K562 (cell line): ENCODE measurements around the gene EXOC6. TPM values are rescaled to one million over a fixed set of nuclear protein-coding genes. Genes with fewer than 3 reads are reported as not detected.

ENCODE experiments used
- ATAC-seq: fragments of 200-7000 bp; cut with Tn5 transposase; 3 replicates; pipeline ENCODE4 v1.9.1; 2020; ENCODE audit warnings: moderate library complexity
- BruUV-seq: library from RNA; stranded (reverse); fragments of 400-500 nt; replicated peaks from 2 replicates; lab custom pipeline; 2021; lab: Mats Ljungman, UMichigan
- CTCF ChIA-PET: fragments of 300-600 bp; formaldehyde crosslinking; extraction: SDS; loops from one replicate; lab custom pipeline; 2021; ENCODE audit warnings: low intra/inter-chr PET ratio; lab: Yijun Ruan, JAX
- POLR2A ChIA-PET: fragments of 300-600, 350-650 bp; sonication (Branson Sonifier 250); formaldehyde crosslinking; extraction: SDS; loops from one replicate; lab custom pipeline; 2021; ENCODE audit warnings: antibody characterized with exemption, inconsistent platforms; lab: Yijun Ruan, JAX
- DNase-seq, 4 experiments: peaks; one replicate each; pipeline versions ENCODE4 v3.0.0 to v3.0.0-alpha.2; 2011 to 2018; ENCODE audit warnings: low spot score in 3 of 4, mixed read lengths in 3 of 4; ENCODE audit errors: extremely low read depth in 1 of 4
- FAIRE-seq: peaks from 2 replicates; lab custom pipeline; 2011; peaks lifted over from hg19 to GRCh38; lab: Jason Lieb, UNC
- H2AFZ ChIP-seq: 2 replicates; pipeline ENCODE4 v1.6.0; 2011; ENCODE audit warnings: low read depth, low read length, control low read depth, inconsistent platforms
- H3K27ac ChIP-seq: fragments of 200-600 bp; 3 replicates; pipeline ENCODE4 v1.8.0; 2011; ENCODE audit warnings: low read depth, mild to moderate bottlenecking, control low read depth, inconsistent platforms, low read length, moderate library complexity, mixed read lengths; ENCODE audit errors: extremely low read depth
- H3K27me3 ChIP-seq, 2 experiments: fragments of 300-600 bp in 1 of 2; 2 replicates in 1 of 2; 3 replicates in 1 of 2; pipeline versions ENCODE4 v1.6.0 to v1.8.0; 2011; ENCODE audit warnings: inconsistent platforms in 2 of 2, low read length in 2 of 2, mild to moderate bottlenecking in 1 of 2, mixed read lengths in 1 of 2, moderate library complexity in 1 of 2; ENCODE audit not compliant: control insufficient read depth in 2 of 2, insufficient read depth in 2 of 2
- H3K36me3 ChIP-seq: fragments of 300-600 bp; 3 replicates; pipeline ENCODE4 v1.8.0; 2011; ENCODE audit warnings: mild to moderate bottlenecking, low read length, inconsistent platforms; ENCODE audit not compliant: control insufficient read depth, insufficient read depth
- H3K4me1 ChIP-seq, 2 experiments: fragments of 200-600 bp in 1 of 2; replicated peaks in 1 of 2; 2 replicates in 1 of 2; 3 replicates in 1 of 2; pipeline versions ENCODE4 v1.5.1 to v1.8.0; 2011; ENCODE audit warnings: inconsistent platforms in 2 of 2, low read length in 2 of 2, mild to moderate bottlenecking in 1 of 2, mixed read lengths in 1 of 2, moderate library complexity in 1 of 2; ENCODE audit not compliant: control insufficient read depth in 2 of 2, insufficient read depth in 2 of 2
- H3K4me2 ChIP-seq: 2 replicates; pipeline ENCODE4 v1.6.1; 2011; ENCODE audit warnings: low read length, control low read depth, inconsistent platforms, mixed read lengths; ENCODE audit not compliant: insufficient read depth
- H3K4me3 ChIP-seq: fragments of 200-600 bp; sonication (generic), shearing (Covaris generic); 2 replicates; pipeline ENCODE4 v1.5.1; 2016; ENCODE audit warnings: control low read depth, inconsistent platforms
- H3K79me2 ChIP-seq: fragments of 200-600 bp; 3 replicates; pipeline ENCODE4 v1.8.0; 2011; ENCODE audit warnings: low read length, inconsistent platforms; ENCODE audit not compliant: control insufficient read depth, insufficient read depth
- H3K9ac ChIP-seq, 2 experiments: 2 replicates each; pipeline versions ENCODE4 v1.6.0 to v1.6.1; 2011; ENCODE audit warnings: low read depth in 2 of 2, low read length in 2 of 2, control low read depth in 1 of 2, inconsistent platforms in 1 of 2, mild to moderate bottlenecking in 1 of 2, mixed read lengths in 1 of 2; ENCODE audit not compliant: insufficient read depth in 1 of 2
- H3K9me1 ChIP-seq: one replicate; pipeline ENCODE4 v1.6.0; 2011; ENCODE audit warnings: inconsistent platforms, mild to moderate bottlenecking, low read length, moderate library complexity; ENCODE audit not compliant: control insufficient read depth, insufficient read depth
- H3K9me3 ChIP-seq: replicated peaks from 2 replicates; pipeline ENCODE4 v1.5.1; 2011; ENCODE audit warnings: low read depth, low read length, inconsistent platforms; ENCODE audit not compliant: control insufficient read depth, insufficient read depth
- H4K20me1 ChIP-seq: replicated peaks from 2 replicates; pipeline ENCODE4 v1.6.1; 2011; ENCODE audit warnings: low read length, inconsistent platforms, mixed read lengths; ENCODE audit not compliant: control insufficient read depth, insufficient read depth
- BRF2 ChIP-seq: IDR thresholded peaks from 3 replicates; pipeline ENCODE4 v1.6.1; 2011; ENCODE audit warnings: borderline replicate concordance, mild to moderate bottlenecking; ENCODE audit not compliant: insufficient read length, insufficient read depth
- DIDO1 ChIP-seq: fragments of 450-650 bp; IDR thresholded peaks from 2 replicates; pipeline ENCODE4 v1.6.1; 2016; ENCODE audit warnings: low read depth, missing biosample characterization, missing genetic modification characterization
- FOS ChIP-seq: IDR thresholded peaks from 3 replicates; pipeline ENCODE4 v1.6.1; 2011; ENCODE audit not compliant: insufficient read length; ENCODE audit errors: extremely low read depth
- GTF2A2 ChIP-seq: IDR thresholded peaks from 2 replicates; pipeline ENCODE4 v1.6.1; 2016; ENCODE audit warnings: mild to moderate bottlenecking, missing genetic modification characterization, missing compliant biosample characterization
- KLF13 ChIP-seq: fragments of 450-650 bp; IDR thresholded peaks from 2 replicates; pipeline ENCODE4 v1.6.1; 2016; ENCODE audit warnings: missing genetic modification characterization, low read depth, mild to moderate bottlenecking, missing compliant biosample characterization, moderate library complexity, borderline replicate concordance
- NFRKB ChIP-seq: fragments of 450-650 bp; IDR thresholded peaks from 2 replicates; pipeline ENCODE4 v1.6.1; 2016; ENCODE audit warnings: low read depth
- RBM14 ChIP-seq: fragments of 200-400 bp; formaldehyde crosslinking; IDR thresholded peaks from 2 replicates; pipeline ENCODE4 v1.6.1; 2018; ENCODE audit warnings: low read depth, mild to moderate bottlenecking, low read length, moderate library complexity, borderline replicate concordance; ENCODE audit not compliant: insufficient read depth
- RNF2 ChIP-seq: sonication (generic); IDR thresholded peaks from 2 replicates; pipeline ENCODE4 v1.6.1; 2016
- SPI1 ChIP-seq: IDR thresholded peaks from 2 replicates; pipeline ENCODE4 v1.6.1; 2011; ENCODE audit warnings: low read depth, low read length, control low read depth, borderline replicate concordance
- ZNF140 ChIP-seq: fragments of 250-450 bp; sonication (Bioruptor Pico); IDR thresholded peaks from 2 replicates; pipeline ENCODE4 v1.8.0; 2021; ENCODE audit warnings: moderate library complexity, mild to moderate bottlenecking, inconsistent platforms
- ZNF274 ChIP-seq: IDR thresholded peaks from 2 replicates; pipeline ENCODE4 v1.6.1; 2011; ENCODE audit warnings: low read depth, mild to moderate bottlenecking, low read length, moderate library complexity, borderline replicate concordance
- ZNF518B ChIP-seq: fragments of 250-450 bp; sonication (Bioruptor Pico); IDR thresholded peaks from 2 replicates; pipeline ENCODE4 v1.5.0; 2021; ENCODE audit warnings: mild to moderate bottlenecking, moderate library complexity
- WGBS: fragments of 100-300 bp; shearing (Covaris generic); methylation state at CpG from one replicate; pipeline ENCODE4 v1.1.6; 2016; ENCODE audit warnings: low coverage, mixed read lengths; ENCODE audit not compliant: insufficient coverage; ENCODE audit errors: missing lambda C conversion rate; 5-methylcytosine and 5-hydroxymethylcytosine counted together
- in situ Hi-C: fragments of 300-500 bp; cut with MboI; formaldehyde crosslinking; loops from 4 replicates; pipeline ENCODE4 v1.15.0; 2018; ENCODE audit warnings: inconsistent platforms, mixed read lengths
- intact Hi-C: fragments of 100-400 bp; cut with micrococcal nuclease; formaldehyde crosslinking; loops from 2 replicates; pipeline ENCODE4 v1.14.2; 2022
- polyA plus RNA-seq, 8 experiments: library from polyadenylated mRNA; depleted of rRNA in 4 of 8; stranded (reverse) in 5 of 8; unstranded in 3 of 8; fragments of >200 nt; fragmentation: Nextera tagmentation in 2 of 8; fragmentation: Illumina TruSeq in 1 of 8; extraction: Ambion mirVana in 2 of 8; extraction: Trizol in 1 of 8; gene quantifications; 2 replicates each; pipeline versions ENCODE4 v1.2.1 to v1.2.3, GENCODE V29; 2011 to 2014; ENCODE audit warnings: inconsistent platforms in 1 of 8, missing spikeins in 1 of 8
- total RNA-seq, 7 experiments: library from RNA; depleted of rRNA in 6 of 7; stranded (reverse); fragments of >200 nt in 6 of 7; fragmentation: Illumina TruSeq in 2 of 7; extraction: Trizol in 2 of 7; gene quantifications; 2 replicates each; pipeline versions ENCODE4 v1.2.1 to v1.2.3, GENCODE V29; 2011 to 2021; ENCODE audit warnings: low replicate concordance in 1 of 7
- TF ChIP-seq, protein P1 (sequence below): fragments of 450-650 bp; IDR thresholded peaks from 2 replicates; pipeline ENCODE4 v1.7.1; 2018; ENCODE audit warnings: mild to moderate bottlenecking, low read depth; ENCODE audit not compliant: partially characterized antibody

The EXOC6 gene
- total and polyA plus RNA-seq, 9 of the 15 experiments (the other 6 are each of a cell fraction or from before 2014, with no cell fraction given), result 13.9 to 42.8 (median 24.9) TPM

DNA sequence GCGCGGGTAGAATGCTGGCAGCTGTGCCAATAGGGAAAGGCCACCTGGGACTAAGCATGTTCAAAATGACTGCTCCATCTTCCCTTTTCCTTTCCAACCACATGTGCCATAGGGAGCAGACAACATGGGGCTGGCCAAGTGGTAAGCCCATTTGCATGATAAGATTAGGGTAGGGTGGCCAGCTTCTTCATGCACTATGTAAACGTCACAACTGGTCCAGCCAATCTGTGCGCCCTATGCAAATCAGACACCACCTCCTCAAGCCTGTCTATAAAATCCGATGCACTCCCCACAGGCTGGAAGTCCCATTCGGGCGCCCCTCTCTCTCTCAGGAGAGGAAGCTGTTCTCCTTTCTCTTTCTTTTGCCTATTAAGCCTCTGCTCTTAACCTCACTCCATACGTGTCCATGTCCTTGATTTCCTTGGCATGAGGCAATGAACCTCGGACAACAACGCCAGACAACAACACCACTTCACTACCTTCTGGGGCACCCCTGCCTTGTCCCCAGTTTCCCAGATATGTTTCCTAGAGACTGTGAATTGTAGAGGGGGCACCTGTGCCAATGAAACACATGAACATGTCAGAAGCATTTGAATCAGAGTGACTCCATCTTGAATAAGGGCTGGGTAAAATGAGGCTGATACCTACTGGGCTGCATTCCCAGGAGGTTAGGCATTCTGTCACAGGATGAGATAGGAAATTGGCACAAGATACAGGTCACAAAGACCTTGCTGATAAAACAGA, 19.1 kb upstream of the EXOC6 start:
- CTCF ChIA-PET, result no interaction called here
- in situ Hi-C loops, result no loop called here
- Histone ChIP-seq H4K20me1 (no peaks in the 10 kb centered on the region), H3K36me3 (no peaks in the 10 kb centered on the region), H3K9ac (peak overlapping the region; percentile 73 to 86; a peak in 3 of 4 replicates), H3K4me2 (peak overlapping the region; percentile 89), H3K27me3 (no peaks in the 10 kb centered on the region), H3K4me3 (0 out of 2 replicates have a peak overlapping the region, but pooled peaks have one; percentile 12), H2AFZ (peak overlapping the region; percentile 91), H3K79me2 (peaks cover 42% of the 10 kb centered on the region), H3K9me3 (no peaks in the 10 kb centered on the region; the same call in 1 of the 2 replicates), H3K4me1 (peaks cover 7 to 18% of the 10 kb centered on the region in 2 experiments; a peak in 4 of 5 replicates), H3K9me1 (no peaks in the 10 kb centered on the region), H3K27ac (peak overlapping the region; percentile 96)
- POLR2A ChIA-PET, result interaction anchor here (0.6 to 1.2 kb wide), 13 partner anchors 9 to 238 kb away, joined by 3 to 7 read pairs (median 3); partner anchors contain the start of gene HHEX
- intact Hi-C loops, result loop anchor here (2.0 kb wide), 1 partner anchor 72 kb away; no protein-coding TSS in a partner anchor
- FAIRE-seq, result peak; percentile 95
- 1% methylated on average over 8 of the region's 10 CpGs for WGBS
- BruUV-seq, result no TSS peak
- ATAC-seq, result peak; percentile 83
- peak; percentile 25 to 95 (median 54) for DNase-seq
- no peak for TF ChIP-seq ZNF140
- peak; percentile 72; the same call in 1 of the 2 replicates for TF ChIP-seq NFRKB
- TF ChIP-seq RNF2, result no peak
- TF ChIP-seq GTF2A2, result peak; percentile 83
- TF ChIP-seq, protein P1, sequence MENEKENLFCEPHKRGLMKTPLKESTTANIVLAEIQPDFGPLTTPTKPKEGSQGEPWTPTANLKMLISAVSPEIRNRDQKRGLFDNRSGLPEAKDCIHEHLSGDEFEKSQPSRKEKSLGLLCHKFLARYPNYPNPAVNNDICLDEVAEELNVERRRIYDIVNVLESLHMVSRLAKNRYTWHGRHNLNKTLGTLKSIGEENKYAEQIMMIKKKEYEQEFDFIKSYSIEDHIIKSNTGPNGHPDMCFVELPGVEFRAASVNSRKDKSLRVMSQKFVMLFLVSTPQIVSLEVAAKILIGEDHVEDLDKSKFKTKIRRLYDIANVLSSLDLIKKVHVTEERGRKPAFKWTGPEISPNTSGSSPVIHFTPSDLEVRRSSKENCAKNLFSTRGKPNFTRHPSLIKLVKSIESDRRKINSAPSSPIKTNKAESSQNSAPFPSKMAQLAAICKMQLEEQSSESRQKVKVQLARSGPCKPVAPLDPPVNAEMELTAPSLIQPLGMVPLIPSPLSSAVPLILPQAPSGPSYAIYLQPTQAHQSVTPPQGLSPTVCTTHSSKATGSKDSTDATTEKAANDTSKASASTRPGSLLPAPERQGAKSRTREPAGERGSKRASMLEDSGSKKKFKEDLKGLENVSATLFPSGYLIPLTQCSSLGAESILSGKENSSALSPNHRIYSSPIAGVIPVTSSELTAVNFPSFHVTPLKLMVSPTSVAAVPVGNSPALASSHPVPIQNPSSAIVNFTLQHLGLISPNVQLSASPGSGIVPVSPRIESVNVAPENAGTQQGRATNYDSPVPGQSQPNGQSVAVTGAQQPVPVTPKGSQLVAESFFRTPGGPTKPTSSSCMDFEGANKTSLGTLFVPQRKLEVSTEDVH, result no peak
- no peak for TF ChIP-seq BRF2
- 0 out of 2 replicates have a peak, but pooled peaks have one; percentile 50 for TF ChIP-seq SPI1
- TF ChIP-seq KLF13, result no peak; the same call in 1 of the 2 replicates
- no peak for TF ChIP-seq ZNF518B
- TF ChIP-seq RBM14, result no peak
- TF ChIP-seq DIDO1, result no peak
- TF ChIP-seq FOS, result no peak
- no peak for TF ChIP-seq ZNF274
